GM18502 (cell line): ENCODE data around the gene MSANTD1.
"Not testable (repeated sequence)": the region's sequence is repeated elsewhere in the genome, so short reads cannot be mapped to it uniquely, and the experiment has no call there.

Experiments
- ATAC-seq: cut with Tn5 transposase; IDR thresholded peaks from one replicate; pipeline ENCODE4 v1.9.1; 2021; ENCODE audit warnings: mild to moderate bottlenecking; ENCODE audit not compliant: unreplicated experiment, poor library complexity

Gene MSANTD1

GRCh38 chr4:3299976-3300671 is 51.2 kb downstream of the MSANTD1 start:
- ATAC-seq, result no peak

- ATAC-seq, result not testable (repeated sequence)
Measured at GRCh38 chr4:3300882-3301281, 51.9 kb downstream of the MSANTD1 start.

- ATAC-seq, result no peak
Measured at GRCh38 chr4:3301450-3302172, 52.7 kb downstream of the MSANTD1 start.

- ATAC-seq, result no peak
Measured at GRCh38 chr4:3302173-3302785, 53.3 kb downstream of the MSANTD1 start.

DNA sequence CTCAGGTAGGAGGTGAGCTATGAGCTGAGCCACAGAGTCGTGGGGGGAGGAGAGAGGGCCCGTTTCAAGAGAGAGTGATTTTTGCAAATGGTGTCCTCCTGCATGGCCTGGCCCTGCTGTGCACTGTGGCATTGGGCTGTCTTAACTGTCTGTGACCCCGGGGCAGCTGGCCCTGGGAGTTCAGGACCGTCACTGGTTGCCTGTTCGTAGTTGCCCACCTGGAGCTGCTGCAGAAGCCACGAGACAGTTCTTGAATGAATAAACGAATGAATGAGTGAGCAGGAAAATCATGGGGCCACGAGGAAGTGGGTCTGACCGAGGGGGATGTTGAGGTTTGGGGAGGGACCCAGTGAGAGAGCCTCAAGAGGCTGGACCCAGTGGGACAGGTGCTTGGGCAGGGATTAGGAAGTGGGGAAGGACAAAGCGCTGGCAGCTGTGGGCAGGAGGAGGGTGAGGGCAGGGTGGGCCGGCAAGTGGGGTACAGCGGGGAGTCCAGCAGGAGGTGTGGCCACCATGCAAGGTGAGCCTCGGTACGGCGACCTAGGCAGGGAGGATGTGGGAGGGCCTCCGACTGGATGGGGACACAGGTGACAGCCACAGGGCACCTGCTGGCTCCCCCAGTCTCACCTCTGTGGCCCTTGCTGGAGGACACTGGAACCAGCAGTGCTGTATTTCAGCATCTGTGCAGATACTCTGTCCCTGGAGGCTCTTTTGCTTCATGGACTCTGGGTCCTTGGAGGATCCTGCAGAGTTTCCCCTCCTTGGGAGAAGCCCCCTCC is 54.0 kb downstream of the MSANTD1 start:
- no peak for ATAC-seq

DNA sequence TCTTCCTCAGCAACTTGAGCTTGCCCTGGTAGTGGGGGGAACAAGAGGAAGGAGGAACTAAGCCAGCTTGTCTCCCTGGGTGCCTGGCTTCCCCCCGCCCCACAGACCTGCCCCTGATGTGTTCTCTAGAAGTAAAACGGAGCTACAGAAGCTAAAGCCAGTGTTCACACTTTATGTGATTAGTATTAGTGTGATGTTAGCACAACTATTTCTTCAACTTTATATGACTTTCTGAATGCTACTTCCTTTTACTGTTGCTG is 54.5 kb downstream of the MSANTD1 start:
- no peak for ATAC-seq

GRCh38 chr4:3303923-3304710 is 55.2 kb downstream of the MSANTD1 start:
- ATAC-seq, result no peak

GRCh38 chr4:3304831-3305609 is 56.1 kb downstream of the MSANTD1 start:
- ATAC-seq, result no peak

- ATAC-seq, result no peak
Measured at GRCh38 chr4:3305610-3306371, 56.8 kb downstream of the MSANTD1 start.
